ENCODE measurements around the gene AKAIN1.

The AKAIN1 gene, protein sequence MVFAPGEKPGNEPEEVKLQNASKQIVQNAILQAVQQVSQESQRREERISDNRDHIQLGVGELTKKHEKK

DNA sequence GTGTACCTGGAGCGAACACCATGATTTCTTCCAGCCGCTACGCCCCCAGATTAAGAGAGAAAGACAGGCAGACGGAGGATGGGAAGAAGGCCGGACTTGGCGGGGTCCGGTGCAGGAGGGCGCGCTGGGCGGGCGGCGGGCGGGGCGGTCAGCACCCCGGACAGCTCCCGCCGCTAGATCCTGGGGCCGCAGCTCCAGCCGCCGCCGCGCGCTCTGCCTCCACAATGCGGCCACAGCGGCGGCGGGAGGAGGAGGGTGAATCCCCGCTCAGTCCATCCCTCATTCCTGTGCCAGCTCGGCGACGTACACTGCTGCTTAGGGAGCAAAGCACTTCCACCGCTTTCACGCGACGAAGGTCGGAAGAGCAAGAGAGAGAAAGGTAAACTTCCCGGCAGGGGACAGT is at the start of gene AKAIN1:
Gene AKAIN1, minus strand, starts transcription at position 226 of the 403 bp plus-strand sequence. Its CDS starts 204 bp downstream, at position 22.
- peak; percentile 28 for DNase-seq

DNA sequence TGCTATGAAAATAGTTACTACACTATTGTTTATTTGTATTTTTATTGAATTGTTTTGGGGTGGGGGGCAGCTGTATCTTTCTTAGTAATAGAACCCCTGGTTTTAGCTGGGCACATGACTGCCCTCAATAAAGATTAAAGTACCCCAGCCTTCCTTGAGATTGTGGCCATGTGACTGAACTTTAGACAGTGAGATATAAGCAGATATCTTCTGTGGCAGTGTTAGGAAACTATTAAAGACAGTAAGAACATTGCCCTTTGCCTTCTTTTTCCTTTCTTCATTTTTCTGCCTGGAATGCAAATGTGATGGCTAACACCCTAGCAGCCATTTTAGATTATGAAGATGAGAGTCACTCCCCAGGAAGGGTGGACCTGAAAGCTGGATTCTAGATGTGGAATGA is 47.9 kb upstream of the AKAIN1 start:
- DNase-seq, result no peak

DNA sequence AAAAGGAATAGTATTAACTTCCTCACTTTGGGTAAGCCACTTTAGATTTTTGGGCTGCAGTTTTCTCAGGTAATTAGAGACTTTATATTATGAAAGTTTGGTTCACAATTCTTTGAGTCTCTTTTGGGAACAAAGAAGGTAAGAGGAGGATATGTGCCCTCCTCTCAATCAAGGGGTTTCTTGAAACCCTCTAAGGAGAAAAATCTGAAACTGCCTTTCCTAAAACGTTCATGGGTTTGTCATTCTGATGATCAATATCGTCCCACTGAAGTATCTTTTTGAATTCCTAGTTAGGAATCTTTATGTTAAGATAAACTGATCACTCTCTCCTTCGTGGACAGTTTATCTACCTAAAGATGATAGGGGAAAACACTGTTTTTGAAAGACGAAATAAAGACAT is 42.4 kb upstream of the AKAIN1 start:
- DNase-seq, result no peak

DNA sequence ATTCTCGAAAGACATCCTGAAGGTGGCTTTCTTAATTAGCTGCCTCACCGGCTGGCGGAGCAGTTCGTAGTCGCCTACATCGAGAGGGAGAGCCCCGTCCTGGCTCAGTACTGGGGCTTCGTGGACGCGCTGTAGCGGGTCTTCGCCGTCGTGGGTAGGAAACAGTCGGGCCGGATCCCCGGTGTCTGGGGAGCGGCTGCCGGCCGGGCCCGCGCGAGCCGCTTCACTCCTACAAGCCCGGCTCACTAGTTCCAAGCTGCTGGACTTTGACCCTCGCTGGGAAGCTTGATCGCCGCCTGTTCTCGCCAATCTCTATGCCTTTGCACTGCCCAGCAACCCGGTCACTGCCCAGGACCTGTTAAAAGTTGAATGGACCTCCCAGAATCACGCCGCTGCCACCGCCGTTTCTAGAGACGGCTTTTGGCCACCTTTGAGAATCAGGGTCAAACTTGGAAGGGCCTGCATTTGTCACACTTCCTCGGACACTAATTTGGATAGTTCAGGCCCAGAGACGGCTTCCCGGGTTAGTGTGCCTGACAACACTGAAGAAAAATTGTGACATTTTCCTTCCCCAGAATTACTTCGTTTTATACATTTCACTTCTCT is 41.4 kb upstream of the AKAIN1 start:
- no peak for DNase-seq

DNA sequence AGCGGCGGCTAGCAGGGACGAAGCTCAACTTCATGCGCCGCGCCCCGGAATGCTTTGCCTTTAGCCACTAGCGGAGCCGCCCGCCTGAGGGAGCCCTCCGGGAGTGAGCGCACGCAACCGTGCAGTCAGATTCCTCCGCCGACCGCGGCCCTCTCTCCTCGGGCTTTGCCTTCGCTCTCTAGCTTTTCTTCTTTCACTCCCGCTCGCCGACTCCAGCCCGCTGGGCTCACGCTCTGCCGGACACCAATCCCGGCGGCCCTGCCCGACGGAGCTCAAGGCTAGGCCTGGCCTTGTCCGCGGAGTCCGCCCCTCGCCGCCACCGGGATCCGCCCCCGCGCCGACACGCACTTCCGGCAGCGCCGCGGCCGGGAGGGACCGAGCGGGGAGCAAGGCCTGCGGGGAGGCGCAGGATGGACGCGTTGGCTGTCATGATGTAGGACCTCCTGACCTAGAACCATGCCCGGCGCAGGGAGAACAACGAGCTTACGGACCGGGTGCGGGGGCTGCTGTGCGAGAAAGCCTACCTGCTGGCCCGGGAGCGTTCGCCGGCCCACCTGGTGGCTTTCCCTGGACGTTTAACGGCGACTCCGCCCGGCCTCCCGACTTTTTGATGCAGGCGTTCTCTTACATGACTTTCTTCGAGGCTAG is 40.8 kb upstream of the AKAIN1 start:
- peak; percentile 85 for DNase-seq

DNA sequence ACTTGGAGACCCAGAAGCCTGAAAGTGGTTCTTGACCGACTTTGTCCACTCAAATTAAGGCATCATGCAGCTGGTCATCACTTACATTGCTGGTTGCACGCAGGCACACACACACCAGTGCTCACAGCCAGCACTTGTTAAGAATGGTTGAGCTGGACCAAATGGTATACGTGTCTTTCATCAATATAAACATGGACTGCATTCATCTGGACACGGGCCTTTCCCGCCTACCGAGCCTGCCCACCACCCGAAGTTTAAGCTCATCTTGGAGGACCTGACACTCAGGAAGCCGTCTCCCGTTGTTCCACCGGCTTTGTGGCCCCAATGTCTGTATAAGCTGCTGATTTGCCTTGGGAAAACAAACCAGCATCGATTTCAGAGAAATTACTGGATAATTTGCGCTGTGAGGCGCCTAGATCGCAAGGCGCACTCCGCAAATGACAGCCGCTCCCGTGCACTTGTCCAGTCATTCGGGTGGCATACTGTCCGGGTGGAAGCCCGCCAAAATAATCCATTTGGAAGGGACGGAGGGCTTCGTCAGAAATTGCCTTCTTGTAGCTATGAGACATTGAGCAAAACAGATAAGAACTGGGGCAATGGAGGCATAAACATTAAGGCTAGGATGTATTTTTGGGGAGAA is 40.1 kb upstream of the AKAIN1 start:
- DNase-seq, result peak; percentile 42

DNA sequence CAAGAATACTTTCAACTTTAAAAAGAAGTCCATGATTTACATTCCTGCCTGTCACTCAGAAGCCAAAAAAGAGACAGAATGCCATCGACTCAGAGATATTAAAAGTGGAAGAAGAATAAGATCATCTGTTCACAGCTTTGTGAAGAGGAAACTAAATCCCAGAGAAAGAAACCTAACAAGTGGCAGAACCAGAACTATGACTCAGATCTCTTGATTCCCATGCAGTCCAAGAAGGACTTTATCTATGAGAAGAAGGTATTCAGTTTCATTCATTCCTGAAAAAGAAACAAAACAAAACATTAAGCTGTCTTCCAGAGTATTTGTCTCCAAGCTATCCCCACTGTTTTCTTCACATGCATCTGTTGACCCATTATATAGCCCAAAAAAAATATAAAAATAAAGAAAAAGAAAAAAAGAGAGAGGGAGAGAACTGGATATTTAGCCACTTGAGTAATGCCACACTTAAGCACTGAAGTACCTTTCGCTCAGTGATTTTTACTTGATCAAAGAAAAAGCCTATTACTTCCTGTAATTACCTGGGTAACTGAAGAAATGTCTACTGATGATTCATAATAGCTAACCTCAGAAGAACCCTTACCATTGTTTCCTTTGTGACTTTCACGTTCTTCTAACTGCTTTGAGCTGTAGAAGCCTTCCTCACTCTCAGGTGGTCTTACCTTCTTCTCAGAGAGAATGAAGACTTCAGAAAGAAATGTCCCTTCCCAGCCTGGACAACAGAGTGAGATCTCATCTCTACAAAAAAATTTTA is 17.7 kb upstream of the AKAIN1 start:
- no peak for DNase-seq

DNA sequence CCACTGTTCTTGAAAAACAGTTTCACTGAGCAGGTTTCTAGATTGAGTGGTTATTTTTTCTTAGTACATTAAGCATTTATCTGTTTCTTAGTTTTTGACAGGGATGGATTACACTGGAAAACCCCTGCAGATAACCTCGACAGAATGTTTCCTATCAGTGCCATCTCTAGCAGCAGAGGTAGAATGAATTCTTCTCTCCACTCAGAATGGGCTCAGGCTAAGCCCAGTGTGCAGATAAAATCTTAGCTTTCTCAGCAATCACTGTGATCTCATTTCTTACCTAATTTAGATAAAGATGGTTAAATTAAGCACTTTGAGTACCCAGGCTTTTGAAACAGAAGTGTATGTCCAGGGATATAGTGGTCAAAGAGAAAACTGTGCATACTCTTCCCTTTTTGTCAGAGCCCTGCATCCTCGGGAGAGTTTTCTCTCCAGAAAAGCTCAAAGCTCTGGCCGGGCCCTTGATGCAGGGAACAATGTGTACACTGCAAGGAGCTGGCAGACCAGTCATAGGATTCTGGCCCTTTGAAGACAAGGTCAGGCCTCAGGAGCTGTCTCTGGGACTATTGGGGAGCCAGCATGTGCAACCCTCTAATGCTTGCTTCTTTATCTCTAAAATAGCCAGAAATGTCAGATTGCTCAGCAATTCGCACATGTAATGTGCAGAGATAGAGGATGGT is 10.6 kb upstream of the AKAIN1 start:
- no peak for DNase-seq

DNA sequence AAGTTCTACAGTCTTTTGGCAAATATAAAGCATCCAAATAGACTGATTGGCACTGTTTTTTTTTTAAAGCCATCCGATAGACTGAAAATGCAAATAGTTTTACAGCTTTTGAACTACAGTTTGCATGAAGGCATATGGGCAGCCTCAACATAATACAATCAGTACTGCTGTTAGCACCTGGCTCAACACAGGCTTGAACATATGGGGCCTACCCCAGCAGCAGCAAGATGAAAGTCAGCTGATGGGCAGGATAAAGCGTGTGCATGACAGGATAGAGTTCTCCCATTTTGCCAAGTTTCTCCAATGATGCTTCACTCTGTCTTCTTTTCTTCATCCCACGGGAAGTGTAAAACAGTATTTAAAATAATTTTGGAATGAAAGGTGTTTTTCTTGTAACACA is 1.3 kb upstream of the AKAIN1 start:
- DNase-seq, result no peak

DNA sequence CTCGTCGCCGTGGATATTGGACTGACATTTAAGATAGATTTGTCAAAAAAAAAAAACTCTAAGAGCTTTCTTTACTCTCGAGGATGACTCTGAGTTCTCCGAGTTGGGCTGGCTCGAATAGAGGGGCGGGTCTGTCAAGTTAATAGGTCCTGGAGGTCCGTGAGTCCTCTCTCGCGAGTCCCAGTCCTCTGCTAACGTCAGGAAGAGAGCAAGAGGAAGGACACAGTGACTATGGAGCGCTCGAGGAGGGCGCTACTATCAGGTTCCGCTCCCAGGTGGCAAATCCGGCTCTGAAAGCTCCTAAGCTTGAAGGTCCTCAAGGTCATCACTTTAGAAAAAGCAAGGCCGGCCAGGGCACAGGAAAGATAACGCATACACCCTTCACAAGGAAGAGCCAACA is 404 bp upstream of the AKAIN1 start:
- DNase-seq, result peak; percentile 28

DNA sequence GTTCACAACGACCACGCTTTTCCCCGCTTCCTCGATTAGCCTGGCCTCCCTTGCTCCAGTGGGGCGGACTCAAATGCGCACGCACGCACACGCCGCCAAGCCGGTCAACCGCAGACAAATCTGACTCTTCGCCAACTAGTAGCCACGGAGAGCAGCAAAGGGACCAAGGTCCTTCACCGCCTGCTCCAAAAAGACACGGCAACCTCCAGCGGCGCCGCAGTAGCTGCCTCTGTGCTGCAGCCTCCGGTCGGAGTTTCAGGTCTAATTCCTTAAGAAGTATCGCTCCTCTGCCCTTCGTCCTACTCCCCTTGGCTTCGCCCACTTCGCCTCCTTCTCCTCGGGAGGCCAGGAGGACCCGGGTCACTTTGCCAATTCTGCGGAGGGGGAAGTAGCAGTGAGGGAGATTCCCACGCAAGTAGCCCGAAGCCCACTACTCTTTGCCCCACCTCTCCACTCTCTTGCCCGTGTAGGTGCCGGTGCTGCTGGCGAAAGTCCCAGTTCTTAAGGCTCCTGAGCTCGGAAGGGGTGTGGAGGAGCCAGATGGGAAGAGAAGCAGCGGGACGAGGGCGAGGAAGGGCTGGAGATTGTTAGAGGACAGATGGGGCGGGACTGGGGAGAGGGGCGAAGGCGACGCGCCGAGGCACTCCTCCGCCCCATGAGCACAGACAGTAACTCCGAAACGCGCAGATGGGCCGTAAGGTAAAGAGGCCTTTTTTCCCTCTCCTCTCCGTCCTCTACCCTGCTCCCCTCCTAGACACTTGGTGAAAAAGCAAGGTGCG is 615 bp downstream of the AKAIN1 start:
- DNase-seq, result no peak

DNA sequence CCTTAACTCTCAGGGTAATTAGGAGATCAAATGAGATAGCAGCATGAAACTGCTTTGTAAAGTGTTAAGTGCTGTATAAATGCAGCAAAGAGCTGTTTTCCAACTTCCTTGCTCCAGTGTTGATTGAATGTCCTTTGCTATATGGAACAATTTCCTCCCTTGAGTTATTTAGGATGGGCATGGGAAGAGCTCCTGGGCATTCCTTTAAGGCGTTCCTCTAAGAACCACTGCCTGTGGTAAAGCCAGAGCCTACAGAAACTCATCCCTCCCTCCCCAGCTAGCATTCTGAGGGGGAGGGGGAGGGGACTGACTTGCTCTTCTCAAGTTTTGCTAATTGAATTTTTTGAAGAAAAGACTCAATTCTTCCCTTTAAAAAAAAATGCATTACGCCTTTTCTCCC is 1.4 kb downstream of the AKAIN1 start:
- no peak for DNase-seq

DNA sequence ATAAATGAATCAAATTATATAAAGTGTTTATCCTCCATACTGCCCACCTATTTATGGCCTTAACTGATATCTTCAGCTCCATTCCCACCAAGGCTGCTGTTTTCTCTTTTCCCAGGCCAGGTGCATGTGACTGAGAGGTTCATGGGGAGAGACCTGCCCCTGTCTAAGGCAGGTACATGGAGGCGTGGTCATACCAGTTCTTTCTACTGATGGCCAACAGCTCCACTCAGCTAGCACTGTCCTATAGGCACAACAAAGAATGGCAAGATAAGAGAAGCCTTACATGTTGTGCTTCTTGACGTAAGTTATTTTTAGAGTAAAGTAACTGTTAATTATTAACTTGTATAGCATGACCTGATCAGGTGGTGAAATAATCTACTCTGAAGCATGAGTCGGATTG is 16.8 kb downstream of the AKAIN1 start:
- no peak for DNase-seq

DNA sequence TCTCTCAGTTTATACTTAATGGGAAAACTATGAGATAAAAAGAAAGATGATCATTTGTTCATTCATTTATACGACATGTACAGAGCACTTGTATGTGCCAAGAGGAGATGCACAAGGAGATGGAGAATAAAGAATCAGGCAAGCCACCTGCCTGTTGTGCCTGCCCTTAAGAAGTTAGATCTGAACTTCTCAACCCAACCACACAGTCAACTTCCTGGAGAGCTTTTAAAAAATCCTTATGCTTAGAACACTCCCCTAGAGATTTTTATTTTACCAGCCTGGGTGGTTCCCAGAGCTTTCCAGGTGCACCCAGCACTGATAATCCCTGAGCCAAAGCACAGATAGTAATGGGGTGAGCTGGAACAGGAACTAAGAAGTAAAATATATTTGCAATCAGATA is 18.5 kb downstream of the AKAIN1 start:
- DNase-seq, result no peak

DNA sequence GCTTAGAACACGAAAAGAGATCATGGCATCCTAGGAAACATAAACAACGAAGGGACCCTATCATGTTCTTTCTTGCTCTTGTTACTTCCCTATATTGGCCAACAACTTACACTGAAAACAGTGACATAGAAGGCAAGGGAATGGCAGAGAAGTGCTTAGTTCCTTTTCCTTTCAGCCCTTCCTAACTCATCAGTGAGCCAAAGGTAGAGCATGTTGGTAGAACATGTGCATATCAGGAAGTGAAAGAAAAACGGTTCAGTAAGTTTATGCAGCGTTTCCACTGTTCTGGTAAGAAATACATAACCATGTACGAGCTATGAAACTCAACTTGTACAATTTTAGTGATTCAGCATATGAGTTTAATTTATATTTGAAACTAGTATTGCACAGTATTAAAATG is 21.7 kb downstream of the AKAIN1 start:
- no peak for DNase-seq

DNA sequence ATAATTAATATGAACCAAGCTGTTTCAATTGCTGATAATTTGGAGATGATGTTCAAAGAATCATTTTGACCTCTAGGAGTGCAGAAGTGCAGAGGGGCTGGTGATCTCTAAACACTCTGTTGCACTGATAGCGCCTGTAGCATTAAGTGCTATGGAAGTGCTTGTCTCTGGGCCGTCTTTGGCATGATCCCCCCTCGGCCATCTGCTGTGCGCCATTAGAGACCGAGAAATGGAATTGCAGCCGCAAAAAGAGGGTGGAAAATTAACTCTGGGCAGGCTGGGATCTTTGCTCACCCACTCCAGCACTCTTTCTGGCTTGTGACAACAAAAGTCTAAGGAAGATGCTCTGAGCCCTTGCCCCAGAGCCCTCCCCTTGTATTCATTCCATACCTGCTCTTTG is 23.4 kb downstream of the AKAIN1 start:
- DNase-seq, result no peak

DNA sequence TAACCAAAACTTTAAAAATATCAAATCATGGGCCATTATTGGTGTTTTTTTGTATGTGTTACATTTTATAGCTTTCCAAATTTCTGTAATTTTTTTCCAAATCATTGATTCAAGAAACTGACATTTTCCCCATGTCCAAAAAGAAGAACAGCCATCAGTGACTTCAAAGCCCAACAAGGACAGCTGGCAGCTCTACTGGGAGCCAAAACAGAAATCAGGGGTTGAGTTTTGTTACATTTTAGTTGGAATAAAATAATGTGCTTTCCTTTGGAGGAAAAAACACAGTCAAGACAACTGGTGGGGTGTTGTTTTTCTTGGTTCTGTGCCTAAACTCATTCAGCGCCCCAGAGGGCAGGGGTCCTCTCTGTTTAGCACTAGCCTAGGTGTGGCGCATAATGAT is 23.8 kb downstream of the AKAIN1 start:
- DNase-seq, result no peak

DNA sequence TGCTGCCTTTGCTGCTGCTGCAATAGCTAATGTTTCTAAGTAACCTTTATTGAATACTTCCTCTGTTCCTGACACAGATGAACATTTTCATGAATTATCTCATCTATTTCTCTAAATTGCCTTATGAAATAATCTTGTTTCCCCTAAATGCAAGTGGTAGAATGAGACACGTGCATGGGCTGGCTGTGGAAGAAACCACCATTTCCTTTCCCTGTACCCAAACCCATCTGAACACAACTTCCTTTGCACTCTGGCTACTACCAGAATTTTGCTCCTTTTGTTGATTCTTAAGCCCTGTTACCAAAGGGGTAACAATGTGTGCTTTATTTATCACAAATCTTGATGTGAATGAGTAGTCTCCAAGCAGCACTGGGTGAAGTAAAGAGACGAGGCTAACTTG is 29.2 kb downstream of the AKAIN1 start:
- no peak for DNase-seq

DNA sequence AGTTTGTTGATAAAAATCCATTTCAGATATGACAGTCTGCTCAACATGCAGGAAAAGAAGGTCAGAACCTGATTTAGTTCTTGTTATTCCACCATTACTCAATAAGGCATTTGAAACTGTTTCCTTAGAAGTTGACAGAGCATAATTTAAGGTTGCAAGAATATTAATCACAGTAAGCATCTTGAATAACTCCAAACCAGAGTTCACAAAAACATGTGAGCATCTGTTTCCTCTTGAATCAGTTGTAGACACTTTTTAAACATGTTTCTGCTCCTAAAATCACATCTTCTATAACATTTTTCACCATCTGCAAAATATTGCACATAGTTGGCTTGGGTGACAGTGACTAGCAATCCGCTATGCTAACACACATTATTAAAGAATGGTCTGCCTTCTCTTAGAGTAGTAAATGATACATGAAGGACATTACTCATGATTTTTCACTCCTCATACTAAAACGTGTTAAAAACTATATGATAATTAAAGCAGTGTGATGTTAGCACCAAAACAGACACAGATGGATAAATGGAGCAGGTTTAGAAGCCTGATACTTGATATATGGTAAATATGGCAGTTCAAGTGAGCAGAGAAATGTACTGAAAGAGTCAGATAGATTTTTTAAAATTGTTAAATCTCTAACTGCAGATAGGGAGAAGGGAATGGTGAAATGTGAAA is 30.3 kb downstream of the AKAIN1 start:
- DNase-seq, result no peak

DNA sequence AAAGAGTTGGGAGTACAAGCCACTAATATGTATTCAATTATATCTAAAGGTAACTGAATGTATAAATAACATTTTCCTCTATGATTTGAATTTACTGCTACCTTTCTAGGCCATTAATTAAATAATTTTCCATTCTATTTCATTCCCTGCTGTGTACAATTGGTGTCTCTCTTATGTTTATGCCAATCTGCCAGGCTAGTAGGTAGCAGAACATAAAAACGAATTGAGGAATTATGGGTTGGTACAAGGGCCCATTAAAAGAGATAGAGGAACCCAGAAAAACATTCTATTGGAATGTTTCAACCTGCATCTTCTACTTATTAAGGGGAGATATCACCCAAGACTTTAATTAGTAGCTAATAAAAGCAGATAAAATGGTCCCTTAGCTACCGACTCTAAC is 32.2 kb downstream of the AKAIN1 start:
- DNase-seq, result no peak

DNA sequence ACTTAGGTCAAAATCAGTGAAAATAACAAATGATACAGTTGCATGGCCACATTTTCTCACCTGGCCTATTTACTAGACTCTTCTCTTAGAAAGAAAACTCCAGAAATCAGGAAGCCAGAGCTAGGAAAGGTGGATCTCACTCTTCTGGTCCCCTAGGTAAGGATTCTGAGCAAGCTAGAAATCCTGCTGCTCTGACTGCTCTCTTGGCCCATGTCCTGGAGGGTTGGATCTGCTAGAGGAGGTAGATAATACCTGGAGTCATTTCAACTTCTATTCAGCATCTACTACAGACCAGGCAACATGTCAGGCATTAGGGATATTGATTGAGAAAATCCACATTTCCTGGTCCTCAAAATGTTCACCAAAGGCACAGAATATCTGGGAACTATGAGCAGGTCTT is 34.9 kb downstream of the AKAIN1 start:
- no peak for DNase-seq

DNA sequence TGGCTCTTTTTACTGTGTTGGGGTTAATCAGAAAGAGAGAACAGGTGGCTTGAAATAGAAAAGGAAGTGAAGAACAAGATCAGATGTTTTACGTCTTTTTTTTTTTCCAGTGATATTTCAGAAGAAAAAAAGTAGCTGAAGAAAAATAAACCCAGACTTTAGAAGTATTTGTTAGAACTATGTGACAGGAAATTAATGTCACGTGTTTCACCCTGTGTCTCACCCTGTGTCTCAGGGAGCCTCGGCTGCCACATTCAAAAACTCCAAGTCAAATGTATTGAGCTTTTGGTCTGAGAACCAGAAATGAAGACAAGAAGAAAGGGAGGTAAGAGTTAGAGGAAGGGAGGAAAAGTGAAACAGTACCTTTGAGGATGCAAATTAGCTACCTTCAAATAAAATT is 38.0 kb downstream of the AKAIN1 start:
- no peak for DNase-seq

Measured in NCI-H748 treated with DMSO at 0.1 percent for 48 hours (cell line).